Sigmoid colon (tissue), 3 donors: ENCODE measurements around the gene KLF11.

Experiments
- POLR2A ChIP-seq, 2 donors: fragments of 450-650 bp; IDR thresholded peaks; one replicate each; pipeline ENCODE4 v1.6.1; 2016; ENCODE audit warnings: antibody characterized with exemption in 2 of 2, mild to moderate bottlenecking in 2 of 2, moderate library complexity in 2 of 2
- TF ChIP-seq, protein P1 (sequence below), 4 experiments: fragments of 450-650 bp in 3 of 4; fragments of 200-600 bp in 1 of 4; IDR thresholded peaks; one replicate each; pipeline ENCODE4 v1.5.1; 2016 to 2019; ENCODE audit warnings: antibody characterized with exemption in 4 of 4, mild to moderate bottlenecking in 3 of 4, moderate library complexity in 2 of 4

DNA sequence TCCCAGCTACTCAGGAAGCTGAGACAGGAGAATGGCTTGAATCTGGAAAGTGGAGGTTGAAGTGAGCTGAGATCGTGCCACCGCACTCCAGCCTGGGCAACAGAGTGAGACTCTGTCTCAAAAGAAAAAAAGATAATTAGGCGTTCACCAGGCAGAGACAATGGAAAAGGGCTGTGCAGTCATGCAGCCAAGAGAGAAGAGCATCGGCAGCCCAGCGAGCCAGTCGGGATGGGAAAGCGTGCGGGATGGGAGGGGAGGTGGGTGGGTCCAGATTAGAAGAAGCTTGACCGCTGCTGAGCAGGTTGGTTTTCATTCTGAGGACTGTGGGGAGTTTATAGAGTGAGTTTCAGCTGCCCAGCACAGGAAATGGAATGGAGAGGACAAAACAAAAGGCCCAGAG is 51.8 kb downstream of the KLF11 start:
- no peak for TF ChIP-seq POLR2A (IDR thresholded peaks at IDR 0.05)
- TF ChIP-seq, protein P1, sequence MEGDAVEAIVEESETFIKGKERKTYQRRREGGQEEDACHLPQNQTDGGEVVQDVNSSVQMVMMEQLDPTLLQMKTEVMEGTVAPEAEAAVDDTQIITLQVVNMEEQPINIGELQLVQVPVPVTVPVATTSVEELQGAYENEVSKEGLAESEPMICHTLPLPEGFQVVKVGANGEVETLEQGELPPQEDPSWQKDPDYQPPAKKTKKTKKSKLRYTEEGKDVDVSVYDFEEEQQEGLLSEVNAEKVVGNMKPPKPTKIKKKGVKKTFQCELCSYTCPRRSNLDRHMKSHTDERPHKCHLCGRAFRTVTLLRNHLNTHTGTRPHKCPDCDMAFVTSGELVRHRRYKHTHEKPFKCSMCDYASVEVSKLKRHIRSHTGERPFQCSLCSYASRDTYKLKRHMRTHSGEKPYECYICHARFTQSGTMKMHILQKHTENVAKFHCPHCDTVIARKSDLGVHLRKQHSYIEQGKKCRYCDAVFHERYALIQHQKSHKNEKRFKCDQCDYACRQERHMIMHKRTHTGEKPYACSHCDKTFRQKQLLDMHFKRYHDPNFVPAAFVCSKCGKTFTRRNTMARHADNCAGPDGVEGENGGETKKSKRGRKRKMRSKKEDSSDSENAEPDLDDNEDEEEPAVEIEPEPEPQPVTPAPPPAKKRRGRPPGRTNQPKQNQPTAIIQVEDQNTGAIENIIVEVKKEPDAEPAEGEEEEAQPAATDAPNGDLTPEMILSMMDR (IDR thresholded peaks at IDR 0.05), result no peak
